GM21423 (cell line): ENCODE measurements around the gene PRKCE.

Source experiments
- ATAC-seq: cut with Tn5 transposase; IDR thresholded peaks from one replicate; pipeline ENCODE4 v1.9.1; 2021; ENCODE audit warnings: mild to moderate bottlenecking, moderate library complexity; ENCODE audit not compliant: unreplicated experiment

PRKCE gene

DNA sequence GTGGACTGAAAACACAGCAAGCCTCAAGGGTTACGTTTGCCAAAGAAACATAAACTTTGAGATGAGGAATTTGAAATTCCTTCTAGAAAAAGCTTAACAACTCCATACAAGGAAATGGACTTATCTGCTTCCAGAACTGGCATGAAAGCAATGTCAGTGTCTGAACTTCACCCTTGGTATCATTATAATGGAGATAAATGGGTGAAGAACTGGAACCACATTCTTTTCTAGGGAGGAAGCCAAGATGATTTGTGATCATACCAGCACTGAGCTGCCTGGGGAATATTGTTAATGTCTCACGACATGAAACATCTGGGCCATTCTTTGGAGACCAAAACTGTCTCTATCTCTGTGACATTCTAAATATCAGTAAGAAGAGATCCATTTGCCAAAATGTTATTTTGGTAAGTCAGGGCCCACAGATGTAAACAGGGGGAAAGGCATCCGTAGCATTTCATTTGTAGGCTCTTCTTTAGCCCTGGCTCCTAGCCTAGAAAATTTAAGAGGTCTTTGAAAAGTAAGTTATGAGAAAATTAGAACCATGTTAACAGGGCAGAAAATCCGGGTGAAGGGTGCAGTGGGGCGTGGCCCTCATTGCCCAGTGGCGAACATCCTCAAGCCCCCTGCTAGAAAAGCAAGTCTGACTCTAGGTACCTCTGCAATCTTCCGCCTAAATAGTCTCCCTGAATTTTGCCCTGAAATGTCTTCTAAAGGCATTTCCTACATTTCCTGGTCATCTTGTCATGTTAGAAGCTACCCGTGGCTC lies 350.4 kb downstream of the PRKCE start:
- ATAC-seq, result no peak

- ATAC-seq, result no peak
These were observed 351.0 kb downstream of the PRKCE start for GRCh38 chr2:46002507-46002883.

GRCh38 chr2:46002947-46003346 lies 351.5 kb downstream of the PRKCE start:
- no peak for ATAC-seq

- no peak for ATAC-seq
These were observed 352.5 kb downstream of the PRKCE start for GRCh38 chr2:46003903-46004473.

GRCh38 chr2:46006473-46007025 lies 355.1 kb downstream of the PRKCE start:
- ATAC-seq, result no peak

DNA sequence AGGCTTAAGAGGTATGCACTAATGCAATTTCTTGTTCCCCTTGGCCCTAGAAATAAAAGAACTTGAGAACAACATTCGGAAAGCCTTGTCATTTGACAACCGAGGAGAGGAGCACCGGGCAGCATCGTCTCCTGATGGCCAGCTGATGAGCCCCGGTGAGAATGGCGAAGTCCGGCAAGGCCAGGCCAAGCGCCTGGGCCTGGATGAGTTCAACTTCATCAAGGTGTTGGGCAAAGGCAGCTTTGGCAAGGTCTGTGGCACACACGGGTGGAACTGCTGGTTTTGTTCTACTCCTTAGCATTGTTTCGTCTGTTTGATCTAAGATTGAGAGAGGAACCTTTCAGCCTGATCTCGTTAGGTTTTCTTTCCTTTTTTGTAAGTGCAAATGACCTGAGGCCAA lies 355.9 kb downstream of the PRKCE start:
- no peak for ATAC-seq

DNA sequence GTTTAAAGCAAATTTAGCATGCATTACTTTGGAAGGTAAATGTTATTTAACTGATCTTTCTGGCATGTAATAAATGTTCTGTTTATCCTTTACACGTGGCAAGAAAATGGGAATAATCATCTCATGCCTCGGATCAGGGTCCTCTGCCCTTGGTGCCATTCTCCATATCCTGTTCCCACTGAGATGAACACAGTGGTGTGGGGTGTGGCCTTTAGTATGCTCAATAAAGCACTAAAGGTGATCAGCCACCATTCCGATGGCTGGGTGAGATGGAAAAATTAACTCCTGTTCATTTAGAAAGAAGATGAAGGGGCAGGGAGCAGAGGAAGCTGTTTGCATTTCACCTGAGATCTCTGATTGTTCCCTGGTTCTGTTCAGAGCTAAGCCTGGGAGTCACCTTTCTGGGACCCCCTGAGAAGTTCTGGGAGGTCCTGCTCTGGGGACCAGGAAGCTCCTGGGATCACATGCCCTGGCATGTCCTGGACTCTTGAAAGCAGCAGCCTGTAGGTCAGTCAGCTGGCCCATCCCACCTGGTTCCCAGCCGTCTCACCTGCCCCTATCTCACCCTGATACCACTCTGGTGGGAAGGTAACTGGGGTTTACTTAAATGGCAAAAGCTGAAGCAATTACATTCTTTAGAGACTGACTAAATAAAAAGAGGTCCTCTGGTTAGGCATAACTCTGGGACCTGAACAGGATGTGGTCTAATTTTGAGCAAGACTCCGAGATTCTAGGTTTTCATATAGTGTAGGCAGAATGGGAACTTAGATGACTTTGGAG lies 356.8 kb downstream of the PRKCE start:
- ATAC-seq, result no peak

DNA sequence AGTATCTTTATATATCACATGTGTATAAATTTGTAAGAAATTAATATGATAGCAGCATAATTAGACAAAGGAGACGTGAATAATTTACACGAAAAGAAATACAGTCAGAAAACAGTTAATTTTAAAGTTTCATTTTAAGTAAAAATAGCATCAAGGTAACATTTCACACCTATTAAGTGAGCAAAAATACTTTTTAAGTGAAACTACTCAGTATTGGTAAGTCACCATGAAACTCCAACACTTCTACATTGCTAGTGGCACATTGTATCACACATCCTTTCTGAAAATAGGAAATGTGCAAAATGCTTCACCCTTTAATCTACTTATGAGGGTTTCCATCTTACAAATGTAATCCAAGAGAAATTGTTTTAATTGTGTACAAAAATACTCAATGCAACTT lies 357.8 kb downstream of the PRKCE start:
- ATAC-seq, result no peak

DNA sequence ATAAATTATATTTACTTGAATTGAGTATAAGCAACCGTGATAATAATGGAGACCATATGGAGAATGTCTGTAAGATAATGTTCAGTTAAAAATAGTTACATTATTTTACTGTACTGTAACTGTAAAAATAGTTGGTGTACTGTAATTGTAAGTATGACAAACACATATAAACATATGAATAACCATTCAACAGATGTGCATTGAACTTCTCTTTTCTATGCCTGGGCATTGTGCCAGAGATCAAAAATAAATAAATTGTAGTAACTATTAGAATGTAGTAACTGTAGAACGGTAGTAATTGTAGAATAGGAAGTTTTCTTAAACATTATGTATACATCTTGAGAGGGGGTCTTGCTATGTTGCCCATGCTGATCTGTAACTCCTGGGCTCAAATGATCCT lies 358.3 kb downstream of the PRKCE start:
- ATAC-seq, result no peak

GRCh38 chr2:46010223-46010924 lies 358.9 kb downstream of the PRKCE start:
- ATAC-seq, result no peak

- no peak for ATAC-seq
These were observed 359.5 kb downstream of the PRKCE start for GRCh38 chr2:46010925-46011490.

DNA sequence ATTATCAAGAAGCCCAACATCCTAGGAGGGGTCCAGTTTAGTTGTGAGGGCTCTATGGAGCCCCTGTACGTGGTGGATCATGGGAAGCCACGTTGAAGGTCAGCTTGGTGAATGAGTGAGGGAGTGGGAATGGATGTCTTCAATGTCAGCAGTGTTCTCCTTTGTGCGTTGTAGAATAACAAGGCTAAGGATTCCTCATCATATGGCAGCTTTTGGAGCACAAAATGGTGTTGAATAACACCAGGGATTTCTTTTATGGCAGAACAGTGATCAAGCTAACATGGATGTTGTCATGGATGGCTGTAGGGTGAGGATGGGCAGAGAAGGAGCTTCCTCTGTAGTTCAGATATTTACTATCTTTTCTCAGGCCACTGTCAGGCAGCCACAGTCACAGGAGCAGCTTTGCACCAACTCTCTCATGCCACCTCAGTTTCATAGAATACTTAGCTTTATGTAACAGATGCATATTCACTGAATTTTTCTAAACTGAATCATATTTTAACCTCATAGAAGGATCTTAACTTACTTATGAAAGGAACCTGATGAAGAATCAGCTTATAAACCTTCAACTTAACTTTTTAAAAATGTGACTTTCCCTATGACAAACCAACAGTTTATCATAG lies 361.3 kb downstream of the PRKCE start:
- ATAC-seq, result no peak

- no peak for ATAC-seq
These were observed 362.3 kb downstream of the PRKCE start for GRCh38 chr2:46013726-46014125.

- ATAC-seq, result no peak
These were observed 363.6 kb downstream of the PRKCE start for GRCh38 chr2:46014911-46015654.

DNA sequence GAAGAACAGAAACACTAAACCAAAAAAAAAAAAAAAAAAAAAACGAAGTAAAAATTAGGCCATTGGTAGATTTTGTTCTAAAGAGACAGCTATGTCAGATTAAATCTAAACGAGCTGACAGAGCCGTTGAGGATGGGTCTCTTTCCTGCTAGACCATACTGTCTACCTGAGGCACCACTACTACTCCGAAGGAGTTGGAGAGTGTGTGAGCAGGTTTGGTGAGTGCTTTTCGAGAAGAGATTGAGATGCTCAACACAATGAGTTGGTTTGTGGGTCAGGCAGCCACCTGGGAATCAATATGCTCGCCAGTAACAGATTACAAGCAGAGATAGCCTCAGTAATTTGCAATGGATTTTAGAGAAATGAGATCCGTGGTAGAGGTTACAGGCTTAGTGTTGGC lies 364.2 kb downstream of the PRKCE start:
- ATAC-seq, result no peak

- ATAC-seq, result no peak
These were observed 364.6 kb downstream of the PRKCE start for GRCh38 chr2:46016091-46016490.

DNA sequence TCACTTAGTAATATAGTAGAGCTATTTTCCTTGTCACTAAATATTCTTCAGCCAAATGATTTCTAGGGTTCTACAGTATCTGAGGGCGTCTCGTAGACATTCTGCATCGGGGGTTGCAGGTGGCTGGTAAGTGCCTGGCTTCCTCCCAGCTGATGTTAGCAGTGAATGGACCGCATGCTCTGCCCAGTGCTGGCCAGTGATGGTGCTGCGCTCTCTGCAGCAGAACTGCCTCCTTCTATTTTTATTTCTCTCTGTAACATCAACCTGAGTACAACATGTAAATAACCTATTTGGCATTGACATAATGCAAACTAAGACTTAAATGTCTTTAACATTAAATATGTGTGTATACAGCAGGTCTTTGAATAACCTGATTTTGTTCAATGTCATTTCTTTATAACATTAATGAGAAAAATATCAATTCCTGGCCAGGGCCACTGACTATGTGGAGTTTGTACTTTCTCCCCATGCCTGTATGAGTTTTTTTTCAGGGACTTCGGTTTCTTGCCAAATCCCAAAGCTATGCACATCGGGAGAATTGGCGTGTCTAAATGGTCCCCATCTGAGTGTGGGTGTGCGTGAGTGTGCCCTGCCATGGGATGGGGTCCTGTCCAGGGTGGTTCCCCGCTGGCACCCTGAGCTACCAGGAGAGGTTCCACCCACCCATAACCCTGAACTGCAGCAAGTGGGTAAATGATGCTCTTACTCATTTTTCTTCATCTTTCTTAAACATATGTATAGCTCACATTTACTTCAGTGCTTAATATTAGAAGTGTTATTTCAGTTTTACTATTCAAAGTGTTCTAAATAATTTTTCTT lies 367.5 kb downstream of the PRKCE start:
- ATAC-seq, result no peak

DNA sequence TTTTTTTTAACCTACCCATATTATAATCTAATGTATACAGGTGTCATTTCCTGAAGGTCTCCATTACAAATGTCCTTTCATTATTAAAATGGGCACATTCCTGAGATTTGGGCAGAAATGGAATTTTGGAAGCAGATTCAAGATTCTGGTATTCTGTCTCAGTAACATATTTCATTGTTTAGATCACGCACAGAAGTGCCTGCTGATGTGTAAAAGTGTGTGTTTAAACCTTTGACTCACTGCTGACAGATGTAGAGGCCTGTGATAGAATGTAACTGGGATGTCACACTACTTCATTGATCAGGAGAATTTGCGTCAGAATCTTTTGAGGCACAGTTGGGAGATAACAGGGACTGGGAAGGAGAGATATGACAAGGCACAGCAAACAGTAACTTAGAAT lies 368.9 kb downstream of the PRKCE start:
- ATAC-seq, result no peak
